K562 (cell line): ENCODE results near the gene AFDN. TPM values are rescaled to one million over a fixed set of nuclear protein-coding genes. Genes with fewer than 3 reads are reported as not detected.
A peak's percentile ranks its signal among the peaks of the same experiment; 100 is the strongest.

Source experiments
- ATAC-seq: fragments of 200-7000 bp; cut with Tn5 transposase; 3 replicates; pipeline ENCODE4 v1.9.1; 2020; ENCODE audit warnings: moderate library complexity
- BruUV-seq: library from RNA; stranded (reverse); fragments of 400-500 nt; replicated peaks from 2 replicates; lab custom pipeline; 2021; lab: Mats Ljungman, UMichigan
- CTCF ChIA-PET: fragments of 300-600 bp; formaldehyde crosslinking; extraction: SDS; loops from one replicate; lab custom pipeline; 2021; ENCODE audit warnings: low intra/inter-chr PET ratio; lab: Yijun Ruan, JAX
- POLR2A ChIA-PET: fragments of 300-600, 350-650 bp; sonication (Branson Sonifier 250); formaldehyde crosslinking; extraction: SDS; loops from one replicate; lab custom pipeline; 2021; ENCODE audit warnings: antibody characterized with exemption, inconsistent platforms; lab: Yijun Ruan, JAX
- DNase-seq, 4 experiments: peaks; one replicate each; pipeline versions ENCODE4 v3.0.0 to v3.0.0-alpha.2; 2011 to 2018; ENCODE audit warnings: low spot score in 3 of 4, mixed read lengths in 3 of 4; ENCODE audit errors: extremely low read depth in 1 of 4
- FAIRE-seq: peaks from 2 replicates; lab custom pipeline; 2011; peaks lifted over from hg19 to GRCh38; lab: Jason Lieb, UNC
- H2AFZ ChIP-seq: 2 replicates; pipeline ENCODE4 v1.6.0; 2011; ENCODE audit warnings: low read depth, low read length, control low read depth, inconsistent platforms
- H3K27ac ChIP-seq: fragments of 200-600 bp; 3 replicates; pipeline ENCODE4 v1.8.0; 2011; ENCODE audit warnings: low read depth, mild to moderate bottlenecking, control low read depth, inconsistent platforms, low read length, moderate library complexity, mixed read lengths; ENCODE audit errors: extremely low read depth
- H3K27me3 ChIP-seq, 2 experiments: fragments of 300-600 bp in 1 of 2; 2 replicates in 1 of 2; 3 replicates in 1 of 2; pipeline versions ENCODE4 v1.6.0 to v1.8.0; 2011; ENCODE audit warnings: inconsistent platforms in 2 of 2, low read length in 2 of 2, mild to moderate bottlenecking in 1 of 2, mixed read lengths in 1 of 2, moderate library complexity in 1 of 2; ENCODE audit not compliant: control insufficient read depth in 2 of 2, insufficient read depth in 2 of 2
- H3K36me3 ChIP-seq: fragments of 300-600 bp; 3 replicates; pipeline ENCODE4 v1.8.0; 2011; ENCODE audit warnings: mild to moderate bottlenecking, low read length, inconsistent platforms; ENCODE audit not compliant: control insufficient read depth, insufficient read depth
- H3K4me1 ChIP-seq, 2 experiments: fragments of 200-600 bp in 1 of 2; replicated peaks in 1 of 2; 2 replicates in 1 of 2; 3 replicates in 1 of 2; pipeline versions ENCODE4 v1.5.1 to v1.8.0; 2011; ENCODE audit warnings: inconsistent platforms in 2 of 2, low read length in 2 of 2, mild to moderate bottlenecking in 1 of 2, mixed read lengths in 1 of 2, moderate library complexity in 1 of 2; ENCODE audit not compliant: control insufficient read depth in 2 of 2, insufficient read depth in 2 of 2
- H3K4me2 ChIP-seq: 2 replicates; pipeline ENCODE4 v1.6.1; 2011; ENCODE audit warnings: low read length, control low read depth, inconsistent platforms, mixed read lengths; ENCODE audit not compliant: insufficient read depth
- H3K4me3 ChIP-seq: fragments of 200-600 bp; sonication (generic), shearing (Covaris generic); 2 replicates; pipeline ENCODE4 v1.5.1; 2016; ENCODE audit warnings: control low read depth, inconsistent platforms
- H3K79me2 ChIP-seq: fragments of 200-600 bp; 3 replicates; pipeline ENCODE4 v1.8.0; 2011; ENCODE audit warnings: low read length, inconsistent platforms; ENCODE audit not compliant: control insufficient read depth, insufficient read depth
- H3K9ac ChIP-seq, 2 experiments: 2 replicates each; pipeline versions ENCODE4 v1.6.0 to v1.6.1; 2011; ENCODE audit warnings: low read depth in 2 of 2, low read length in 2 of 2, control low read depth in 1 of 2, inconsistent platforms in 1 of 2, mild to moderate bottlenecking in 1 of 2, mixed read lengths in 1 of 2; ENCODE audit not compliant: insufficient read depth in 1 of 2
- H3K9me1 ChIP-seq: one replicate; pipeline ENCODE4 v1.6.0; 2011; ENCODE audit warnings: inconsistent platforms, mild to moderate bottlenecking, low read length, moderate library complexity; ENCODE audit not compliant: control insufficient read depth, insufficient read depth
- H3K9me3 ChIP-seq: replicated peaks from 2 replicates; pipeline ENCODE4 v1.5.1; 2011; ENCODE audit warnings: low read depth, low read length, inconsistent platforms; ENCODE audit not compliant: control insufficient read depth, insufficient read depth
- H4K20me1 ChIP-seq: replicated peaks from 2 replicates; pipeline ENCODE4 v1.6.1; 2011; ENCODE audit warnings: low read length, inconsistent platforms, mixed read lengths; ENCODE audit not compliant: control insufficient read depth, insufficient read depth
- E2F1 ChIP-seq: sonication (generic); formaldehyde crosslinking; IDR thresholded peaks from 2 replicates; pipeline ENCODE4 v1.8.1; 2023; ENCODE audit warnings: mild to moderate bottlenecking, missing genetic modification reagents, moderate library complexity
- HMBOX1 ChIP-seq: sonication (generic); IDR thresholded peaks from 2 replicates; pipeline ENCODE4 v1.6.1; 2016
- WGBS: fragments of 100-300 bp; shearing (Covaris generic); methylation state at CpG from one replicate; pipeline ENCODE4 v1.1.6; 2016; ENCODE audit warnings: low coverage, mixed read lengths; ENCODE audit not compliant: insufficient coverage; ENCODE audit errors: missing lambda C conversion rate; 5-methylcytosine and 5-hydroxymethylcytosine counted together
- in situ Hi-C: fragments of 300-500 bp; cut with MboI; formaldehyde crosslinking; loops from 4 replicates; pipeline ENCODE4 v1.15.0; 2018; ENCODE audit warnings: inconsistent platforms, mixed read lengths
- intact Hi-C: fragments of 100-400 bp; cut with micrococcal nuclease; formaldehyde crosslinking; loops from 2 replicates; pipeline ENCODE4 v1.14.2; 2022
- polyA plus RNA-seq, 8 experiments: library from polyadenylated mRNA; depleted of rRNA in 4 of 8; stranded (reverse) in 5 of 8; unstranded in 3 of 8; fragments of >200 nt; fragmentation: Nextera tagmentation in 2 of 8; fragmentation: Illumina TruSeq in 1 of 8; extraction: Ambion mirVana in 2 of 8; extraction: Trizol in 1 of 8; gene quantifications; 2 replicates each; pipeline versions ENCODE4 v1.2.1 to v1.2.3, GENCODE V29; 2011 to 2014; ENCODE audit warnings: inconsistent platforms in 1 of 8, missing spikeins in 1 of 8
- total RNA-seq, 7 experiments: library from RNA; depleted of rRNA in 6 of 7; stranded (reverse); fragments of >200 nt in 6 of 7; fragmentation: Illumina TruSeq in 2 of 7; extraction: Trizol in 2 of 7; gene quantifications; 2 replicates each; pipeline versions ENCODE4 v1.2.1 to v1.2.3, GENCODE V29; 2011 to 2021; ENCODE audit warnings: low replicate concordance in 1 of 7

Gene AFDN
- total and polyA plus RNA-seq, 9 of the 15 experiments (the other 6 are each of a cell fraction or from before 2014, with no cell fraction given), result 7.2 to 129 (median 105) TPM

- Histone ChIP-seq H3K27me3 (peaks cover 70 to 81% of the 10 kb centered on the region in 2 experiments), H3K27ac (no peak overlapping the region), H3K79me2 (no peaks in the 10 kb centered on the region), H3K9me1 (no peaks in the 10 kb centered on the region), H2AFZ (no peak overlapping the region), H4K20me1 (no peaks in the 10 kb centered on the region; the same call in 1 of the 2 replicates), H3K9me3 (no peaks in the 10 kb centered on the region), H3K36me3 (no peaks in the 10 kb centered on the region), H3K4me2 (no peak overlapping the region), H3K9ac (no peak overlapping the region), H3K4me1 (peaks cover 0 to 26% of the 10 kb centered on the region in 2 experiments; a peak in 3 of 5 replicates), H3K4me3 (no peak overlapping the region)
- in situ Hi-C loops (no loop called here), intact Hi-C loops (no loop called here)
- CTCF ChIA-PET, result no interaction called here
- TF ChIP-seq HMBOX1, result peak; percentile 56; the same call in 1 of the 2 replicates
- no peak for TF ChIP-seq E2F1
- POLR2A ChIA-PET, result interaction anchor here (0.7 kb wide), 1 partner anchor 57 kb away, joined by 3 read pairs; no protein-coding TSS in a partner anchor
- FAIRE-seq (no peak), ATAC-seq (no peak), DNase-seq (no peak)
- no TSS peak for BruUV-seq
- 26% methylated on average over 12 of the region's 12 CpGs for WGBS
Measured at GRCh38 chr6:167798453-167798852, 28.3 kb upstream of the AFDN start.
